ENCODE results near the gene PHLPP1.

- TF ChIP-seq REST (tag by site-specific recombination; IDR thresholded peaks at IDR 0.05): no peak
- TF ChIP-seq ZNF544 (tag by site-specific recombination; IDR thresholded peaks at IDR 0.05): no peak
Measured at GRCh38 chr18:62802523-62802922, 87.2 kb downstream of the PHLPP1 start.
